GM12873 (cell line): ENCODE data around the gene ITPR2.

Experiments used
- TF ChIP-seq, protein P1 (sequence below): IDR thresholded peaks from 2 replicates; pipeline ENCODE4 v1.5.1; 2012; ENCODE audit warnings: low read depth, mild to moderate bottlenecking, moderate library complexity, low read length, control low read depth; ENCODE audit not compliant: insufficient read depth; ENCODE audit errors: missing control alignments

Gene ITPR2

DNA sequence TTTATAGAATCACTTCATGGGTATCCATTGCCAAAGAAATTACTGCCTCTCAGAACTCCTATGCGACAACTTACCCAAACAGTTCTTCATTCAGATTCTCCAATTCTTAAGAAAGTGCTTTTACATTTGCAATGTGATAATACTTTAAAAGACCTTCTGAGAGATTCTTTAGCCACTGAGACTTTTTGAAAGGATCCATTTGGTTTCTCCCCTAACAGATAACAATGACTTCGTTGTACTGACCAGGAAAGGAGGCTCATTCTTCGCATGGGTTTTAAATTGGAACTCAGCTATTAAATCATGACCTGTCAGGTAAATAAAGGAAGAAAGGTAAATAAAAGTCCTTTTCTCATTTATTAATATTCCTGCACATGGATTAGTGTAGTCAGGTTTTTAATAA is 14.8 kb downstream of the ITPR2 start:
- TF ChIP-seq, protein P1, sequence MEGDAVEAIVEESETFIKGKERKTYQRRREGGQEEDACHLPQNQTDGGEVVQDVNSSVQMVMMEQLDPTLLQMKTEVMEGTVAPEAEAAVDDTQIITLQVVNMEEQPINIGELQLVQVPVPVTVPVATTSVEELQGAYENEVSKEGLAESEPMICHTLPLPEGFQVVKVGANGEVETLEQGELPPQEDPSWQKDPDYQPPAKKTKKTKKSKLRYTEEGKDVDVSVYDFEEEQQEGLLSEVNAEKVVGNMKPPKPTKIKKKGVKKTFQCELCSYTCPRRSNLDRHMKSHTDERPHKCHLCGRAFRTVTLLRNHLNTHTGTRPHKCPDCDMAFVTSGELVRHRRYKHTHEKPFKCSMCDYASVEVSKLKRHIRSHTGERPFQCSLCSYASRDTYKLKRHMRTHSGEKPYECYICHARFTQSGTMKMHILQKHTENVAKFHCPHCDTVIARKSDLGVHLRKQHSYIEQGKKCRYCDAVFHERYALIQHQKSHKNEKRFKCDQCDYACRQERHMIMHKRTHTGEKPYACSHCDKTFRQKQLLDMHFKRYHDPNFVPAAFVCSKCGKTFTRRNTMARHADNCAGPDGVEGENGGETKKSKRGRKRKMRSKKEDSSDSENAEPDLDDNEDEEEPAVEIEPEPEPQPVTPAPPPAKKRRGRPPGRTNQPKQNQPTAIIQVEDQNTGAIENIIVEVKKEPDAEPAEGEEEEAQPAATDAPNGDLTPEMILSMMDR = no peak

DNA sequence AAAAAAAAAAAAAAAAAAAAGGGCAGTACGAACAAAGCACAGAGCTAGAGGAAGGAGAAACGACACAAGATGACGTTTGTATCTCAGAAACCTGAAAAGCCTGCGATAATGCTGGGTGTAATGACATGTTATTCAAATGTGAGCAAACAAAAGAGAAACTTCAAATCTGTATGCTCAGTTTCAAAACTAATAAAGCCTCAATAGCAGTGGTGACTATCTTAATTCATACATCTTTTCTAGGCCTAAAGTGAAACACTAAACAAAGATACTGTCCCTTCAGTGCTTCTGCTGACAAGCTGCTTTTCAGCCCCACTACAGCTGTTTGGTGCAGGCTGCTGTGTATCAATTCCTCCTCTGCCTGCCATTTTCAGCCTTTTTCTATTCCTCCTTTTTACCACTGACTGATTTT is 15.8 kb downstream of the ITPR2 start:
- TF ChIP-seq, protein P1 = no peak

DNA sequence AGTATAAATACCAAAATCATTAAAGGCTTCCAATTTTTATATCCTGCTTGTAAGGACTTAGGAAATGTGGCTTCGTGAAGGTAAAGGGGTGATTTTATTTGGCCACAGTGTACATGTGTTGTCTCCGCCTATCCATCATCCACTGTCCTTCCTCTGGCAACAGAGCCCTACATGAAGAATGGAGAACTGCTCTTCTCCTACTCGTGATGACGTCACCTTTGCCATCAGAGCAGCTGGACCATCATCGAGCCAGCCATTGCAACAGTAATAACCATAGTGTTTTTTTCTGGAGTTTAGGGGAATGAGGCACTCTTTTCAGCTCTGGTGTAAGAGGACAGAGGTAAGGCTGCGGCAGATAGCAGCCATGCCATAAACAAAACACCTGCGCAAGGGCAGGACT is 19.2 kb downstream of the ITPR2 start:
- TF ChIP-seq, protein P1 = no peak

DNA sequence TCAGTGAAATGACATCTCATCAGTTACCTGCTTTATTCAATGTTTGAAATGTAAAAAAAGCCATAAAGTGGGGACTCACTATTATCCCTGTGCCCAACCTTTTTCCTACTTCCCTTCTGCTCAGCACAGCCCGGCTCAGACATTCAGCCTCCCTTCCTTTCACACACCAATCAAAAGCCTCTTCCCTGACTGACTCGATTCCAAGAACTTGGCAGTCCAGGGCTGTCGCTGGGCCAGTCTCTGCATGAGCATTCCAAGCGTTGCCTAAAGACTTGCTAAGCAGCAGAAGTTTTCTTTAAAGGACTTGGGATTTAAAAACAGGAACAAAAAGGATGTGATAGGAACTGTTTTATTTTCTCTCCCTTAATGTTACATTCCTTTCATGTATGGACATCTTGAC is 22.7 kb downstream of the ITPR2 start:
- TF ChIP-seq, protein P1 = no peak

DNA sequence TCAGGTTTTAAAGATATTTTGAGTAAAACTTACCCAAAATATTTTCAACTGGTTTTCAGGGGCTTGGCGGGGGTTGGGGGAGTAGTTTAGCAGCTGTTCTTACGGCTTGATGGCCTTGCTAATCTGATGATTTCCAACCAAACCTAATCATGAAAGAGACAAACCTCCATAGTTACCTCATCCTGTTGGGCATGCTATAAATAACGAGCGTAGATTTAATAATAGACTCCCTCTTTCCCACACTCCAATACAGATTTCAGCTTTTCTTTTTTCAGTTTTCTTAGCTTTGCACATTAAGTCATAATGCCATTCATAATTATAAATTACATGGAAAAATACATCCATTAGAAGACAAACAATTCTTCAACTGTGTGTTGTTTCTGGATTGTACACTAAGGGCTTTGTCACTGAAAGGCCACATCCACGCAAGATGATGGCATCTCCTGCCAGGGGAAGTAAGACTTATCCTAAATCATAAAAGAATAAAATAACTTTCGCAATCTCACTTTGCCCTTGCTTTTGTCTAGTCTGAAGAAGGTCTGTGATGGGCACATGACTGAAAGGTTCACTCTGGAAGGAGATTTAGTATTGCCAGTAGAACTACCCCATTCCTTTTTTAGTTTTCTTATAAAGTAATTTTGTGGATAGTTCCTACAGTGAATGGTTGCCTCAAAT is 23.2 kb downstream of the ITPR2 start:
- TF ChIP-seq, protein P1 = no peak

DNA sequence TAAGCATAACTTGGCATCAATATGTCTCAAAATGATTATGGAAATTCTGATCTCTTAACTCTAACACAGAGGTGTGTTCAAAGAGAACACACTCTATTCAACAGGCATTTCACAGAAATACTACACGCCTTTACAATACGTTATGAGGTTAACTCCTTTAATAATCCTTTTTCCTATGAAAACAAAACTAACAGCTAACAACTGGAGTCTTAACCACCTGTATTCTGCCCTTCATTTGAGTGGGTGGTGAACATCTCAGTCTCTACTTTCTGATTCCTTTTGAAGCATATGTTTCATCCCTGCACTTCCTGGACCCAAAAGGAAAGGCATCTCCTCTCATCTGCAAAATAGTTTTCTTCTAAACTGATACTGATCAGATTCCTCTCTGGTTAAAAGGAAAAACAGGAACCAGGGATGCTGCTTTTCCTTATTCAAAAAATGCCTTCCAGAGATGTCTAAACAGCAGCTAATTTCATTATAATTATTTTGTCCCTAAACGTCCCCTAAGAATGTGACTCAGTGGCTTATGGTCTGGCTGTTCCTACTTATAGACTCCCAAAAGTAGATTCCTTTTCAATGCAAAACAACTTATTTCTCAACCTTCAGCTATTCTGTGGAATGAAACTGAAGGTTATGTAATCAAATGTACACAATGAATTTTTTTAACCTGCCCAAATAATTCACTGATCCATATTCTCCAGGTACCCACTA is 24.1 kb downstream of the ITPR2 start:
- TF ChIP-seq, protein P1 = no peak

DNA sequence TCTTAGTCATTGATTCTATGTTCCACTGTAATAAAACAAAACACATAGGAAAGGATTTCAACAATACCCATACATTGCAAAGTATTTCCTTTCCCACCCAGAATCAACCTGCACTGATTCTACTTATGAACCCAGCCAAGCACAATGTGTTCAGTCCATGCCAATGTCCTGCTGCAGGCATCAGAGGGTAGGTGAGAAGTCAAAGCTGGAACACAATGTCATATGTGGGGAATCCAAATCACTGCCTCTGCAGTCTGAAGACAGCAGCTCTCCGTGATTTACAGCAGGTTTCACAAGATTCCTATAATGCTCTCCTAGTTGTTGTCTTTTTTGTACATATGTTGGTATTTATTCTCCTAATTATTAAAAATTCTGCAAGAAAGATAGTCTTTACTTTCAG is 25.7 kb downstream of the ITPR2 start:
- TF ChIP-seq, protein P1 = no peak
